ENCODE results near the gene PALM. TPM values are rescaled to one million over a fixed set of nuclear protein-coding genes. Genes with fewer than 3 reads are reported as not detected.
A peak's percentile ranks its signal among the peaks of the same experiment; 100 is the strongest.

The PALM gene
- total and polyA plus RNA-seq, 4 donors = 0.92 to 5.1 (median 4.3) TPM

GRCh38 chr19:703329-703650 is 5.4 kb upstream of the PALM start:
- Histone ChIP-seq H3K4me1 (ENCODE audit: control insufficient read depth in 4 of 4, insufficient read depth in 4 of 4, low read length in 3 of 4) (peaks cover 0 to 4% (median 2%) of the 10 kb centered on the region in 4 donors), H3K27me3 (ENCODE audit: control insufficient read depth in 4 of 4, insufficient read depth in 4 of 4, low read length in 3 of 4) (no peaks in the 10 kb centered on the region), H3K9ac (ENCODE audit: low read depth in 1 of 2, low read length in 2 of 2) (no peak overlapping the region), H3K27ac (ENCODE audit: low read depth in 1 of 2, low read length in 2 of 2) (no peak overlapping the region), H3K4me3 (ENCODE audit: low read depth in 1 of 3, low read length in 3 of 3) (peak overlapping the region in 1 of 3 donors; percentile 29), H3K36me3 (ENCODE audit: control insufficient read depth in 4 of 4, insufficient read depth in 3 of 4, low read depth in 1 of 4, low read length in 3 of 4) (no peaks in the 10 kb centered on the region), H3K9me3 (ENCODE audit: control insufficient read depth in 4 of 4, low read length in 3 of 4) (no peaks in the 10 kb centered on the region)
- TF ChIP-seq RXRA (IDR thresholded peaks at IDR 0.05) (no peak), JUND (IDR thresholded peaks at IDR 0.05) (no peak), HNF4A (conservative IDR thresholded peaks at IDR 0.05) (no peak), ATF3 (IDR thresholded peaks at IDR 0.05) (no peak), SP1 (IDR thresholded peaks at IDR 0.05) (no peak), HNF4G (IDR thresholded peaks at IDR 0.05) (no peak), MAX (IDR thresholded peaks at IDR 0.05) (no peak), REST (IDR thresholded peaks at IDR 0.05) (no peak), GABPA (IDR thresholded peaks at IDR 0.05 in 1 of 2, conservative IDR thresholded peaks at IDR 0.05 in 1 of 2) (no peak), ZBTB33 (IDR thresholded peaks at IDR 0.05) (no peak), RAD21 (IDR thresholded peaks at IDR 0.05) (no peak), NR2F2 (IDR thresholded peaks at IDR 0.05) (no peak), YY1 (IDR thresholded peaks at IDR 0.05) (no peak), FOXA2 (IDR thresholded peaks at IDR 0.05) (no peak), FOXA1 (IDR thresholded peaks at IDR 0.05) (no peak)
- 44% methylated on average over 4 of the region's 4 CpGs for WGBS
- no peak for DNase-seq (ENCODE audit: low spot score)

GRCh38 chr19:703651-704446 is 4.9 kb upstream of the PALM start:
- H3K9ac ChIP-seq (ENCODE audit: low read depth in 1 of 2, low read length in 2 of 2) = no peak overlapping the region
- no peaks in the 10 kb centered on the region for H3K9me3 ChIP-seq (ENCODE audit: control insufficient read depth in 4 of 4, low read length in 3 of 4)
- no peak for TF ChIP-seq HNF4A (conservative IDR thresholded peaks at IDR 0.05)
- peak; percentile 46 for TF ChIP-seq NR2F2 (IDR thresholded peaks at IDR 0.05)
- peak; percentile 44 for TF ChIP-seq SP1 (IDR thresholded peaks at IDR 0.05)
- no peak for TF ChIP-seq JUND (IDR thresholded peaks at IDR 0.05)
- no peak for TF ChIP-seq RXRA (IDR thresholded peaks at IDR 0.05)
- no peak for TF ChIP-seq FOXA1 (IDR thresholded peaks at IDR 0.05)
- 11% methylated on average over 50 of the region's 50 CpGs for WGBS
- H3K4me1 ChIP-seq (ENCODE audit: control insufficient read depth in 4 of 4, insufficient read depth in 4 of 4, low read length in 3 of 4) = peaks cover 0 to 4% (median 2%) of the 10 kb centered on the region in 4 donors
- no peak overlapping the region for H3K27ac ChIP-seq (ENCODE audit: low read depth in 1 of 2, low read length in 2 of 2)
- peak; percentile 87 for DNase-seq (ENCODE audit: low spot score)
- H3K36me3 ChIP-seq (ENCODE audit: control insufficient read depth in 4 of 4, insufficient read depth in 3 of 4, low read depth in 1 of 4, low read length in 3 of 4) = no peaks in the 10 kb centered on the region
- no peaks in the 10 kb centered on the region for H3K27me3 ChIP-seq (ENCODE audit: control insufficient read depth in 4 of 4, insufficient read depth in 4 of 4, low read length in 3 of 4)
- H3K4me3 ChIP-seq (ENCODE audit: low read depth in 1 of 3, low read length in 3 of 3) = peak overlapping the region in 1 of 3 donors; percentile 29
